ENCODE measurements around the gene ODAD2.

DNA sequence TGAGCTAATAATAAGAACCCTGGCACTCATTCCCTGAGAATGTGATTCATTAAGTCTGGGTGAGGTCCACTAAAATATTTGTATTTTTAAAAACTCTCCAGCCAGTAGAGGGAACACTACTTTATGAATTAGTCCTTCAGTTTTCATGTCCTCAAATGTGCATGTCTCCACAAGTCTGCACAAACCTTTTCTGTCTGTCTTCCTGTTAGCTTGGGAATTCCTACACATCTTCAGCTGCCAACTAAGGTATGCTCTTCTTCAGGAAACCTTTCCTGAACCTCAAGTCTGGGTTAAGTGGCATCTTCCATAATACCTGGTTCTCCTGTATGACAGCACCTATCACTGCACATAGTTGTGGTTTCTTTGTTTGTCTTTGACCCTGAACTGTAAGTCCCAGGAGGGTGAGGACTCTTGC, 133.7 kb downstream of the ODAD2 start:
- TF ChIP-seq POLR2A (IDR thresholded peaks at IDR 0.05; ENCODE audit: low read depth, low read length), result no peak
- TF ChIP-seq POLR2AphosphoS5 (IDR thresholded peaks at IDR 0.05; ENCODE audit: low read depth, low read length), result no peak
- TF ChIP-seq TAF1 (IDR thresholded peaks at IDR 0.05; ENCODE audit: low read depth, low read length), result no peak
- TF ChIP-seq POU2F2 (IDR thresholded peaks at IDR 0.05; ENCODE audit: low read depth, low read length), result no peak
